Activated T-cell treated with anti-CD3 and anti-CD28 coated beads, Interleukin-2, amount 50 U/mL, for 4 hours (primary cell): Measurements from ENCODE around the gene CASP9. TPM values are rescaled to one million over a fixed set of nuclear protein-coding genes. Genes with fewer than 3 reads are reported as not detected.

Source experiments
- ATAC-seq, 2 donors: fragments of 200-7000 bp; cut with Tn5 transposase; one replicate each; pipeline ENCODE4 v1.10.0; 2021
- DNase-seq: peaks from one replicate; pipeline ENCODE4 v3.0.0-alpha.2; 2020
- H3K27me3 Mint-ChIP-seq: one replicate; pipeline ENCODE4 v1.8.0; 2021; ENCODE audit warnings: low read depth, mixed read lengths
- H3K36me3 Mint-ChIP-seq: one replicate; pipeline ENCODE4 v1.8.0; 2022; ENCODE audit warnings: mixed read lengths; ENCODE audit not compliant: insufficient read depth
- H3K4me1 Mint-ChIP-seq: one replicate; pipeline ENCODE4 v1.8.0; 2021; ENCODE audit warnings: low read depth, mixed read lengths
- H3K4me3 Mint-ChIP-seq: one replicate; pipeline ENCODE4 v1.8.0; 2021; ENCODE audit warnings: mild to moderate bottlenecking, moderate library complexity, mixed read lengths
- H3K9me3 Mint-ChIP-seq: one replicate; pipeline ENCODE4 v1.8.0; 2021; ENCODE audit warnings: mixed read lengths
- total RNA-seq, 3 donors: library from RNA; stranded (reverse); gene quantifications; one replicate each; pipeline ENCODE4 v1.2.1, GENCODE V29; 2021

CASP9 gene
- total RNA-seq, 3 donors from 2014 or later: 4.8 to 6.3 (median 6.3) TPM

GRCh38 chr1:15457585-15457984 lies 66.4 kb downstream of the CASP9 start:
- peaks cover 6% of the 10 kb centered on the region for H3K27me3 Mint-ChIP-seq
- H3K9me3 Mint-ChIP-seq: no peaks in the 10 kb centered on the region
- ATAC-seq (no peak), DNase-seq (no peak)
- no peaks in the 10 kb centered on the region for H3K36me3 Mint-ChIP-seq
- no peaks in the 10 kb centered on the region for H3K4me1 Mint-ChIP-seq
- no peak overlapping the region for H3K4me3 Mint-ChIP-seq

GRCh38 chr1:15456313-15456954 lies 67.6 kb downstream of the CASP9 start, which contains the start of gene CELA2A:
CELA2A (plus strand) TSS chr1:15456732; CDS start chr1:15456754, 22 bp downstream.
- ATAC-seq: no peak
- DNase-seq: no peak
- Mint-ChIP-seq H3K27me3 (peaks cover 8% of the 10 kb centered on the region), H3K9me3 (no peaks in the 10 kb centered on the region), H3K4me1 (no peaks in the 10 kb centered on the region), H3K4me3 (no peak within 1 kb of the TSS), H3K36me3 (no peaks in the 10 kb centered on the region)

DNA sequence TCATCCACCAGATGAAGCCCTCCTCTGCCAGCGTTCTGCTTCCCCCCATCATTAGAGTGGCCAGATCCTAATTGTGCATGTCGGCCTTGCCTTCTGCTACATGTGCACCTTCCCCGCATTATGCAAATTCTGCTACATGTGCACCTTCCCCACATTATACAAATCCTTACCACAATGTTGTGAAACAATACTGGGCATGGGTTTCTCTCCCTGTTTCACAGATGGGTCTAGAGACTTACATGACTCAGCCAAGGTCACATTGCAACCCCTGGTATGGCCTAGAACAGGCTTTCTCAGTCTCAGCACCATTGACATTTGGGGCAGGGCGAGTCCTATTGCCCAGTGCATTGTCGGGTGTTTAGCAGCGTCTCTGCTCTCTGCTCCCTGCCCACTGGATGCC lies 68.5 kb downstream of the CASP9 start:
- no peaks in the 10 kb centered on the region for H3K4me1 Mint-ChIP-seq
- ATAC-seq (no peak), DNase-seq (no peak)
- no peak overlapping the region for H3K4me3 Mint-ChIP-seq
- no peaks in the 10 kb centered on the region for H3K9me3 Mint-ChIP-seq
- H3K27me3 Mint-ChIP-seq: peaks cover 12% of the 10 kb centered on the region
- no peaks in the 10 kb centered on the region for H3K36me3 Mint-ChIP-seq

GRCh38 chr1:15454256-15454655 lies 69.8 kb downstream of the CASP9 start:
- DNase-seq (no peak), ATAC-seq (no peak)
- Mint-ChIP-seq H3K4me3 (no peak overlapping the region), H3K4me1 (no peaks in the 10 kb centered on the region), H3K27me3 (peaks cover 17% of the 10 kb centered on the region), H3K9me3 (no peaks in the 10 kb centered on the region), H3K36me3 (no peaks in the 10 kb centered on the region)

- H3K9me3 Mint-ChIP-seq: no peaks in the 10 kb centered on the region
These were observed 70.3 kb downstream of the CASP9 start for GRCh38 chr1:15453734-15454133.

GRCh38 chr1:15452866-15453571 lies 71.0 kb downstream of the CASP9 start:
- no peaks in the 10 kb centered on the region for H3K4me1 Mint-ChIP-seq
- no peak overlapping the region for H3K4me3 Mint-ChIP-seq
- H3K36me3 Mint-ChIP-seq: no peaks in the 10 kb centered on the region
- DNase-seq (no peak), ATAC-seq (no peak)
- H3K9me3 Mint-ChIP-seq: no peaks in the 10 kb centered on the region
- peaks cover 17% of the 10 kb centered on the region for H3K27me3 Mint-ChIP-seq

More at GRCh38 chr1:15453734-15454133, 70.3 kb downstream of the CASP9 start:
- DNase-seq (no peak), ATAC-seq (no peak)
- Mint-ChIP-seq H3K36me3 (no peaks in the 10 kb centered on the region), H3K4me1 (no peaks in the 10 kb centered on the region), H3K27me3 (peaks cover 17% of the 10 kb centered on the region), H3K4me3 (no peak overlapping the region)

- no peak for ATAC-seq
These were observed 71.8 kb downstream of the CASP9 start for GRCh38 chr1:15452216-15452615.

DNA sequence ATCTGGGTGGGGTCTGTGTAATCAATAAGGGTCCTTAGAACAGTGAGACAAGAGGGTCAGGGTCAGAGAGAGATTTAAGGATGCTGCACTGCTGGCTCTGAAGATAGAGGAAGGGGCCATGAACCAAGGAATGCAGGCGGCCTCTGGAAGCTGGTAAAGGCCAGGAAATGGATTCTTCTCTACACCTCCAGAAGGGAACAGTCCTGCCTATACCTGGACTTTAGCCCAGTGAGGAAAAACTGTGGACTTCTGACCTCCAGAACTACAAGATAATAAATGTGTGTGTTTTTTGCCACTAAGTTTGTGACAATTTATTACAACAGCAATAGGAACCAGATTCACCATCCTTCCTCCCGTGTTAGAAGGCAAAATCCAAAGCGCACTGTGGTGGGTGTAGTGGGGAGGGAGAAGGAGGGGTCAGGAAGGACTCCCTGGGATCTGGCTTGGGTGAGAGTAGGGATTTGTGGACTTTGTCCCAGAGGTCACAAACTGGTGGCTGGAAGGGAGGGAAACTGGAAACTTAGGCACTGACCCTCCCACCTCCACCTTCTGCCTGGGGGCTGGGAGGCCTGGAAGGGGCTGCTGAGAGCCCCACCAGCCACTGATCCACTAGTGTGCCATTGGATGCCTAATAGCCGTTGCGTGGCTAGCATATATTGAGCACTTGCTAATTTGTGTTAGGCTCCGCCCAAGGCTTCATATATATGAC lies 72.8 kb downstream of the CASP9 start:
- DNase-seq (no peak), ATAC-seq (no peak)
- H3K36me3 Mint-ChIP-seq: no peaks in the 10 kb centered on the region
- H3K4me1 Mint-ChIP-seq: no peaks in the 10 kb centered on the region
- no peaks in the 10 kb centered on the region for H3K9me3 Mint-ChIP-seq
- peaks cover 20% of the 10 kb centered on the region for H3K27me3 Mint-ChIP-seq
- no peak overlapping the region for H3K4me3 Mint-ChIP-seq

More at GRCh38 chr1:15452216-15452615, 71.8 kb downstream of the CASP9 start:
- H3K27me3 Mint-ChIP-seq: peaks cover 20% of the 10 kb centered on the region
- no peaks in the 10 kb centered on the region for H3K9me3 Mint-ChIP-seq
- DNase-seq: no peak
- no peak overlapping the region for H3K4me3 Mint-ChIP-seq
- no peaks in the 10 kb centered on the region for H3K36me3 Mint-ChIP-seq
- no peaks in the 10 kb centered on the region for H3K4me1 Mint-ChIP-seq

DNA sequence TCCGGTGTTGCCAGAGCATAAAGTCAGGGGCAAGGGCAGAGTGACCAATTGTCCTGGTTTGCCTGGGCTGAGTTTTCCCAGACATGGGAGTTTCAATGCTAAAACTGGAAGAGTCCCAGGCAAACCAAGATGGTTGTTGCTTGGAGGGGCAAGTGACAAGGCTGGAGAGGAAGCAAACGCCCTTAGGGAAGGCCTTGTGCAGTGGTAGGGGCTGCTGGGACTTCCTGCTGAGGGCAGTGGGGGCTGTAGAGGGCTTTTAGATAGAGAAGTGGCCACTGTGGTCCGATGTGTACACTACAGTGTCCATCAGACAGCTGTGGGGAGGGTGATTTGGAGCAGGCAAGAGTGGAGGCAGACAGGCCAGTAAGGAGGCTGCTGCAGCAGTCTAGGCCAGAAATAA lies 74.4 kb downstream of the CASP9 start:
- H3K9me3 Mint-ChIP-seq: no peaks in the 10 kb centered on the region
- ATAC-seq (no peak), DNase-seq (no peak)
- no peaks in the 10 kb centered on the region for H3K36me3 Mint-ChIP-seq
- no peak overlapping the region for H3K4me3 Mint-ChIP-seq
- peaks cover 22% of the 10 kb centered on the region for H3K27me3 Mint-ChIP-seq
- H3K4me1 Mint-ChIP-seq: peaks cover 7% of the 10 kb centered on the region

GRCh38 chr1:15448877-15449462 lies 75.0 kb downstream of the CASP9 start:
- no peak for DNase-seq
- Mint-ChIP-seq H3K27me3 (peaks cover 22% of the 10 kb centered on the region), H3K36me3 (no peaks in the 10 kb centered on the region), H3K4me1 (peaks cover 7% of the 10 kb centered on the region), H3K4me3 (no peak overlapping the region), H3K9me3 (no peaks in the 10 kb centered on the region)
- ATAC-seq: no peak

DNA sequence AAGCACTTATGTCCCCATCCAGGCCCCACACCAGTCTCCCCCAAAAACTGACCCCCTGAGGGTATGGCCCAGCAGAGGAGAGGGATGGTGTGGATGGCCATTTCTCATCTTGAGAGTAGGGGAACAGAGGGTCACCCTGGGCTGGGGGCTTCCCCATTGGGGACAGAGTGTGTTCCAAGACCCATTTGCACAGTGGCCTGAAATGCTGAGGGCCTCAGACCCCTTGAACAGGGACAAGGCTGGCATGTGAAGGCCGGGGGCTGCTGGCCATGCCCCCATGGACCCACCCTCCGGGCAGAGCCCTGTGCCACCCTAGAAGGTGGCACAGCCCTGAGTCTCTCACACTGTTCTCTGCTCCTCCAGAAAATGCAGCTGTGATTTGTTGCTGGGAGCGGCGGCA lies 77.8 kb downstream of the CASP9 start:
- Mint-ChIP-seq H3K4me1 (peaks cover 7% of the 10 kb centered on the region), H3K36me3 (no peaks in the 10 kb centered on the region), H3K27me3 (peaks cover 19% of the 10 kb centered on the region), H3K4me3 (no peak overlapping the region), H3K9me3 (no peaks in the 10 kb centered on the region)
- ATAC-seq (no peak), DNase-seq (no peak)

GRCh38 chr1:15445390-15446122 lies 78.5 kb downstream of the CASP9 start:
- no peak overlapping the region for H3K4me3 Mint-ChIP-seq

DNA sequence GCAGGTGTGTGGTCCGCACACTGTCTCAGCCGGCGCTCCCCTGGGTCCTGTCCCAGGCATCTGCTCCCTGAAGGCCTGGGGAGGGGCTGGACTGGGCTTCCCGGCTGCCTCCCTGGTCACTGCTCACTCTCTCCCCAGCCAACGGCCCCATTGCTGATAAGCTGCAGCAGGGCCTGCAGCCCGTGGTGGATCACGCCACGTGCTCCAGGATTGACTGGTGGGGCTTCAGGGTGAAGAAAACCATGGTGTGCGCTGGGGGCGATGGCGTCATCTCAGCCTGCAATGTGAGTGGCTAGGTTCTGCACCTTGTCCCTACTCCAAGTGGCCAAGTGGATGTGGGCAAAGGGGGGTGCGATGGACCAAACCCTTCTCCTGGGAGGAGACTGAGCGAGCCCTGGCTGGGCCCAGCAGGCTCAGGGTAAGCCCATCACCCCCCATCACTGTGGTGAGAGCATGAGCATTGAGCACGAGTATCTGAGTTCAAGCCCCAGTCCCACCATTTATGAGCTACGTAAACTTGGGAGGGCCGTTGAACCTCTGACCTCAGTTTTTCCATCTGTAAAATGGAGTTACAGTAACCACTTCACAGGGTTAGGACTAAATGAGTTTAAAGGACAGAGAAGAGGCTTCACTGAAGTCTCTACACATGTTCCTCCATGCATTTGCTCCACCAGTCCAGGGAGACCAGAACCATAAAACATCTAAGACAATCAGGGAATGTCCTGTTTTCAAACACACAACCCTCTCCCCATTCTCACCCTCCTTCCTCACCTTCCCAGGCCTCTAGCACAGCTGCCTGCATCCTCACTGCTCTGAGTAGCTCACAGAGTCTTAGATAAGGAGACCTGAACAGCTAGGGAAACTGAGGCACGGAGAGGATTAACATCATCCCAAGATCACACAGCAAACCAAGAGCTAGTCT lies 79.3 kb downstream of the CASP9 start:
- ATAC-seq (no peak), DNase-seq (no peak)
- Mint-ChIP-seq H3K4me1 (peaks cover 7% of the 10 kb centered on the region), H3K27me3 (peaks cover 15% of the 10 kb centered on the region), H3K36me3 (no peaks in the 10 kb centered on the region), H3K9me3 (no peaks in the 10 kb centered on the region), H3K4me3 (no peak overlapping the region)

More at GRCh38 chr1:15445390-15446122, 78.5 kb downstream of the CASP9 start:
- no peak for ATAC-seq
- Mint-ChIP-seq H3K36me3 (no peaks in the 10 kb centered on the region), H3K27me3 (peaks cover 16% of the 10 kb centered on the region), H3K9me3 (no peaks in the 10 kb centered on the region), H3K4me1 (peaks cover 7% of the 10 kb centered on the region)
- DNase-seq: no peak
